HG03196 (cell line): ENCODE results near the gene TMOD3.
A peak's percentile ranks its signal among the peaks of the same experiment; 100 is the strongest.

Source experiments
- ATAC-seq: cut with Tn5 transposase; IDR thresholded peaks from one replicate; pipeline ENCODE4 v1.9.1; 2021; ENCODE audit not compliant: unreplicated experiment

Gene TMOD3

GRCh38 chr15:51904931-51905330 lies 75.5 kb downstream of the TMOD3 start:
- no peak for ATAC-seq

- no peak for ATAC-seq
Measured at GRCh38 chr15:51907136-51907862, 77.8 kb downstream of the TMOD3 start.

- no peak for ATAC-seq
Measured at GRCh38 chr15:51908316-51908715, 78.9 kb downstream of the TMOD3 start.

GRCh38 chr15:51909584-51909983 lies 80.1 kb downstream of the TMOD3 start:
- ATAC-seq, result no peak

GRCh38 chr15:51912528-51912927 lies 83.1 kb downstream of the TMOD3 start:
- no peak for ATAC-seq

- ATAC-seq, result no peak
Measured at GRCh38 chr15:51917493-51917892, 88.0 kb downstream of the TMOD3 start.

GRCh38 chr15:51924156-51925068 lies 95.0 kb downstream of the TMOD3 start:
- ATAC-seq, result no peak

- ATAC-seq, result no peak
Measured at GRCh38 chr15:51926809-51927208, 97.4 kb downstream of the TMOD3 start.

- ATAC-seq, result no peak
Measured at GRCh38 chr15:51931016-51931415, 101.6 kb downstream of the TMOD3 start.

GRCh38 chr15:51931638-51932037 lies 102.2 kb downstream of the TMOD3 start:
- no peak for ATAC-seq

- ATAC-seq, result no peak
Measured at GRCh38 chr15:51932161-51932560, 102.7 kb downstream of the TMOD3 start.

GRCh38 chr15:51935466-51936104 lies 106.1 kb downstream of the TMOD3 start:
- ATAC-seq, result peak; percentile 82

GRCh38 chr15:51936105-51936478 lies 106.6 kb downstream of the TMOD3 start:
- ATAC-seq, result no peak

- no peak for ATAC-seq
Measured at GRCh38 chr15:51938286-51938685, 108.8 kb downstream of the TMOD3 start.

- no peak for ATAC-seq
Measured at GRCh38 chr15:51939216-51939615, 109.8 kb downstream of the TMOD3 start.

GRCh38 chr15:51947124-51947523 lies 117.7 kb downstream of the TMOD3 start:
- no peak for ATAC-seq

- no peak for ATAC-seq
Measured at GRCh38 chr15:51952805-51953204, 123.4 kb downstream of the TMOD3 start.

GRCh38 chr15:51955504-51955903 lies 126.1 kb downstream of the TMOD3 start:
- ATAC-seq, result no peak
